Esophagus squamous epithelium (tissue), 4 donors: ENCODE data around the gene WDR86.

Experiments
- CTCF ChIP-seq, 6 experiments: fragments of 450-650 bp in 4 of 6; fragments of 200-600 bp in 2 of 6; sonication (generic) in 2 of 6; IDR thresholded peaks; one replicate each; pipeline ENCODE4 v1.5.1; 2016 to 2019; ENCODE audit warnings: antibody characterized with exemption in 6 of 6, mild to moderate bottlenecking in 4 of 6, moderate library complexity in 4 of 6
- POLR2A ChIP-seq, 4 donors: fragments of 450-650 bp; IDR thresholded peaks; one replicate each; pipeline ENCODE4 v1.6.1; 2017; ENCODE audit warnings: antibody characterized with exemption in 4 of 4, mild to moderate bottlenecking in 4 of 4, moderate library complexity in 3 of 4

- no peak for TF ChIP-seq POLR2A (IDR thresholded peaks at IDR 0.05)
- no peak for TF ChIP-seq CTCF (IDR thresholded peaks at IDR 0.05)
These were observed 37.5 kb upstream of the WDR86 start for GRCh38 chr7:151447312-151447711.
